ENCODE measurements around the gene WDR82.

WDR82 gene

GRCh38 chr3:52234516-52235447, 43.7 kb downstream of the WDR82 start:
- no peak for TF ChIP-seq CTCF (IDR thresholded peaks at IDR 0.05; ENCODE audit: low read depth, low read length)
- H3K4me3 ChIP-seq (ENCODE audit: low read depth, low read length) = no peak overlapping the region

GRCh38 chr3:52233968-52234367, 44.5 kb downstream of the WDR82 start:
- no peak for TF ChIP-seq CTCF (IDR thresholded peaks at IDR 0.05; ENCODE audit: low read depth, low read length)
- H3K4me3 ChIP-seq (ENCODE audit: low read depth, low read length) = no peak overlapping the region

- H3K4me3 ChIP-seq (ENCODE audit: low read depth, low read length) = no peak overlapping the region
- TF ChIP-seq CTCF (IDR thresholded peaks at IDR 0.05; ENCODE audit: low read depth, low read length) = no peak
These were observed 45.3 kb downstream of the WDR82 start for GRCh38 chr3:52233108-52233591.

- no peak for TF ChIP-seq CTCF (IDR thresholded peaks at IDR 0.05; ENCODE audit: low read depth, low read length)
- H3K4me3 ChIP-seq (ENCODE audit: low read depth, low read length) = no peak overlapping the region
These were observed 46.0 kb downstream of the WDR82 start for GRCh38 chr3:52232279-52233107.

GRCh38 chr3:52231502-52232278, 46.8 kb downstream of the WDR82 start:
- no peak overlapping the region for H3K4me3 ChIP-seq (ENCODE audit: low read depth, low read length)
- TF ChIP-seq CTCF (IDR thresholded peaks at IDR 0.05; ENCODE audit: low read depth, low read length) = peak; percentile 78

- no peak overlapping the region for H3K4me3 ChIP-seq (ENCODE audit: low read depth, low read length)
- TF ChIP-seq CTCF (IDR thresholded peaks at IDR 0.05; ENCODE audit: low read depth, low read length) = no peak
These were observed 47.5 kb downstream of the WDR82 start for GRCh38 chr3:52230889-52231499.

Measured in WI38 (cell line).